Measurements from ENCODE around the gene ECE1.

ECE1 gene

DNA sequence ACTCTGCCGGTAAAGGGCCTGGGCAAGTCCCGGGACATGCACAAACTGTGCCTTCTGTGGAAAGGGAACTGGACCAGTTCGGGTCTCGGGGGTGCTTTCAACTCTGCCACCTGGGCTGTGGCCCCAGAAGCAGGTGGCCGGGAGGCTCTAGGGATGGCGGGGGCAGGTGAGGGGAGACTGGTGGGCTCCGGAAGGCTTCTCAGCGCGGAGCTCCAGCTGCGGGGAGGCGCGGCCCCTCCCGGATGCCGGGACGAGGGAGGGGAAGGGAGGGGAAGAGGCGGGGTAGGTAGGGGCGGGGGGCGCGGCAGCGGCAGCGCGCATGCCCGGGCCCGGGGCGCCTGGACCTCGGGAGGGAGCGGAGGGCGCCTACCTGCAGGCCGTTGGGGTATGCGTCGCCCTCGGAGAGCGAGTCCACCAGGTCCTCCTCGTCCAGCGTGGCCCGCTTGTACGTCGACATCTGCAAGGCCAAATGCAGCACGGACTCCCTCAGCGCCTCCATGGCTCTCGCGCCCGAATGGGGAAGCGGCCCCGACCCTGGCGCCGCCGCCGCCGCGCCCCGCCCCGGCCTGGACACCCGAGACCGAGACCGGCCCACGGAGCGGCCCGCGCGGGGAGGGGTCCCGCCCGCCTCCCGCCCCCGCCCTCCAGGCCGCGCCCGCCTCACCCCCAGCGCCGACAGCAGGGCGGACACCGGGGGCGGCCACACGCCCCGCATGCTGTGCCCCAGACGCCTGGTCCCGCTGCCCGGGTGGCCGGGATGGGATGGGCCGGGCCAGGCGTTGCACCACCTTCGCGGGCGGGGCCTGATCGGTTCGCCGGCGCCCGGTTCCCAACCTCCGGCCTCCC is at the start of gene ECE1:
Gene ECE1 (minus strand): TSS at position 764 of the 846 bp plus-strand sequence. CDS start 49 bp downstream, at position 715.
- DNase-seq = peak in 3 of 56 donors; percentile 29 to 57 (median 31)

DNA sequence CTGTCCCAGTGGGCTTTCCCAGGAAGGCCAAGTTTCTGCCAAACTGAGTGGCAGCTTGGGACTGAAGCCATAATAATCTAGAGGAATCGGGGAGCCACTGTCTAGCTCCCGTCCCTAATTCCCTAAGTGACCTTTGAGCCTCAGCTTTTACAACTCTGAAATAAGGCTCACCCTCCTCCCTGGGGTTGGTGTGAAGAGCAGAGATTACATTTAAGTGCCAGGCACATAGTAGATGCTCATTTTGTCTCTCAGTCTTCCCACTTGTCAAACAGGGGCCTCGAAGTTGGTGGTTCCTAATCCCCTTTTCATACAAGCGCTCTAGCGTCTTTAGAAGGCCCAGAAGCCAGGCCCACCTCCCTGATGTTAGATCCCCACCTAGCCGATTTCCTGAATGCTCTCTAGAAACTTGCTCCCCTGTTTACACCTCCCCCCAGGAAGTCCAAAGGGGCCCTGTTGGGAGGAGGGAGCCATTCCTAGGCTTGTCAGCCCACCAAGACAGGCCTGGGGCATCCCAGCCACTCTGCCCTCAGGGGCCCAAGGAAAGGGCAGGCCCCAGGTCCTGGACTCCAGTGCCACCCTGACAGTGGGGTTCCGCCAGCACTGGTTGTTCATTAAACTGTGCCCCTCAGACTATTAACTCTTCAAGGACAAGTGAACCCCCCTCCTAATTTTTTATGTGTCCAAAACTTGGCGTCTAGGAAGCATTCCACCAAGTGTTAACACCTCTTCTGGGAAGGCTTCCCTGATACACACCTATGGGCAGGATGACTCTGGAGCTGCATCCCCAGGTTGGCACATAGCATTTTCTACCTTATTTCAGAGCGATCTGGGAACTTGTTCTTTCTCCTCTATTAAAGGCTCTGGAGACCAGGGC is 49.3 kb upstream of the ECE1 start:
- DNase-seq = no peak

GRCh38 chr1:21338573-21339355 is 48.5 kb upstream of the ECE1 start:
- peak in 1 of 56 donors; percentile 38 for DNase-seq

DNA sequence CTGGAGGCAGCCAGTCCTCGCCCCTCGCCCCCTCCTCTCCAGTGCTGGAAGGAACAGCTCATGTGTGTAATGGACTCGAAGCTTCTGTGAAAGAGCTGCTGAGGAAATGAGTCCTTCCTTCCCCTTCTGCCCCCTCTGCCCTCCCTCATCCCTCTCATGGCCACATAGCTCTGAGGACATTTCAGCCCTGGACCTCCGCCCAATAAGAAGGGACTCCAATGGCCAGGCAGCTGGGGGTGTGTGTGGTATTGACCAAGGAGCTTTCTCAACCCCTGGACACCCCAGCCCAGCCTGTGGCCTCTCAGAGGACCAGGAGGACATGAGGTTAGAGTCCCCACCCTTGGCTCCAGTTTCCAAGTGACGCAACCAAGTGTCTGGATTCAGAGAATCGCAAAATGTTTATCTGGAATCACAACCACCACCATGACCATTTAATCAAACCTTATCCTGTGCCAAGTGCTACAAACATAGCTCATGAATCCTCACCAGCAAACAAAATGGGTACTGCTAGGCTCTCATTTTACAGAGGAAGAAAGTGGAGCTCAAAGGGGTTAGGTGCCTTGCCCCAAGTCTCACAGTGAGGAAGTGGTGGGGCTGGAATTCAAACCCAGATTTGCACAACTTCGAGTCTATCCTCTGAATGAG is 47.8 kb upstream of the ECE1 start:
- DNase-seq = peak in 1 of 56 donors; percentile 40

DNA sequence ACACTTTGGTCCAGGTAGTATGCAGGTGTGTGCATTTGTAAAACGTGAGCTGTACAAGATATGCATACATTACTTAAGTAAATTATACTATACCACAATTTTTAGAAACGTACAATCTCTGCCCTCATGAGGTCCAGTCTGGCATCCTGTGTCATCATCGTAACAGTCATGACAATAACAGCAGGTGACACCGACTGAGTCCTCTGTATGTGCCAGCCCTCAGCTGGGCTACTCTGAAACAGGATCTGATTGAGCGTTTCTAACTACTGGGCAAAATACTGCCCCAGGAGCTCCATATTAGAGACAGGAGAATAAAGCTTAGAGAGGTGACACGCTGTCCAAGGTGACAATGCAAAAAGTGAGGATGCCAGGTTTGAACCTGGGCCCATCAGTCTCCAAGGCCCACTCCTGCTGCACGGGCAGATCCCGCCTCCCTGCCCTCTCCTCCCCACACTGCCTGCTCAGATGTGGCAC is 47.2 kb upstream of the ECE1 start:
- DNase-seq = no peak

GRCh38 chr1:21337010-21337437 is 46.8 kb upstream of the ECE1 start:
- DNase-seq = no peak

GRCh38 chr1:21335750-21336224 is 45.5 kb upstream of the ECE1 start:
- peak in 18 of 56 donors; percentile 20 to 69 (median 50) for DNase-seq

- no peak for DNase-seq
These were observed 44.9 kb upstream of the ECE1 start for GRCh38 chr1:21335088-21335691.

DNA sequence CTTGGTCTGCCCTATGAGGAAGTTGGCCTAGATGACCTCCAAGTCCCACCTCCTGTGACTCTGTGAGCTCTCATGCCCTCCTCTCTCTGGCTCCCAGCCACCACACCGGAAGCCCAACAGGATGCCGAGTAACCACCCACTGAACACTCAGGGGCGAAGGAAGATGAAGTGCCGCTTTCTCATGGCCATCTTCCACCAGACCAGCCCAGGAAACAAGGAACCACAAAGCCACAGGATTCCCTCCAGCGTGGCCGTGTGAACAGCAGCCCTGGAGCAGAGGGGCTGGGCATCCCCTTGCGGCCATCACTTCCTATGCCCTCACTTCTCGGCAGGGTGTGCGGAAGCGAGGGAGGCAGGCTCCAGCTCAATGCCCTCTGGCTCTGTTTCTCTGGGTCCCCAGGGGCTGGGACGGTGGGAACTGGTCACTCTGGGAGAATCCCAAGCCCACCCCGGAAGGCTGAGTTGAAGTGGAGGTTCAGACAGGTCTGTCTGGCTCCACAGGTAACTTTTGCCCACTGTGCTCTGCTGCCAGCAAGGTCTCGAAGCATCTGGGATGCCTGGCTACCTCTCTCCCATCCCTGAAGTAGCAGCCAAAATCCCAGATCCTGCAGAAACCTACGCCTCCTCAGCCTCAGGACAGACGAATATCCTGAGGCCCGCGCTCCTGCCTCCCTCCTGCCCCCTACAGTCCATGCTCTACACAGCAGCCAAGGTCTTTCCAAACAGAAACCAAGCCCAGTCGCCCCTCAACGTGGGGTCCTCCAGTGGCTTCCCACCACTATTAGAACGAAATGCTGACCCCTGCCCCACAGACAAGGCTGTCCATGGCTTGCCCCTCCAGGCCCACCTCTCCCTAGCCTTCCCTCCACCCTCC is 44.2 kb upstream of the ECE1 start:
- DNase-seq = peak in 29 of 56 donors; percentile 19 to 67 (median 37)

DNA sequence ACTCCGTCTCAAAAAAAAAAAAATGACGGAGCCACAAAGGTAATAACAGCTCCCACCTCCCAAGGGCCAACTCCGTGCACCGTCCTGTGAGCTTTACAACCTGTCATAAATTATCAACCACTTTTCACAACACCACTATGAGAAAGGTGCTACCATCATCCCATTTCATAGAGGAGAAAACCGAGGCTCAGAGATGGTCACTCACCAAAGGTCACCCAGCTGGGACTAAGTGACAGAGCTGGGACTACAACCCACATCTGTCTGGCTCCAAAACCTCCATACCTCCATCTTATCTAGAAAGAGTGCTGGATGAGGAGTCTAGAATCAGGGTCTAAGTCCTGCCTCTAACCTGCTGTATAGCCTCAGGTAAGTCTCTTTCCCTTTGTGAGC is 43.6 kb upstream of the ECE1 start:
- DNase-seq = no peak

- no peak for DNase-seq
These were observed 42.5 kb upstream of the ECE1 start for GRCh38 chr1:21332554-21333311.

GRCh38 chr1:21331752-21332478 is 41.7 kb upstream of the ECE1 start:
- DNase-seq = no peak

DNA sequence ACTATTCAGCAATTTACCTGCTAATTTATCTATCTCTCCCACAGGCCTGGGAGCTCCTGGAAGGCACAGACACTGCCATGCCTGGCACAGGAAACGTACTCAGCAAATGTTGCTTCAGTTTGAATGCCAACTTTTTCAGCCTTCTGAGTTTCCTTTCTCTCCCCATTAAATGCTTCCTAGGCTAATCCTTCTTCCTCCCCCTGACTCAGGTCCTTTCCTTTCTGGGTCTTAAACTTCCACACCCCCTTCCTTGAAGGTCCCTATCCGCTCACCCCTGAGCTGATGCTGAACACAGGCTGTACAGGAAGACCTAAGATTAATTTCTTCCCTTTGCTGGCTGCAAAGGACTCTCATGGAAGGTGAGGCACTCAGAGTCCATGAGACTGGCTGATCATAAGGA is 40.3 kb upstream of the ECE1 start:
- no peak for DNase-seq

GRCh38 chr1:21329209-21329844 is 39.1 kb upstream of the ECE1 start:
- DNase-seq = no peak

DNA sequence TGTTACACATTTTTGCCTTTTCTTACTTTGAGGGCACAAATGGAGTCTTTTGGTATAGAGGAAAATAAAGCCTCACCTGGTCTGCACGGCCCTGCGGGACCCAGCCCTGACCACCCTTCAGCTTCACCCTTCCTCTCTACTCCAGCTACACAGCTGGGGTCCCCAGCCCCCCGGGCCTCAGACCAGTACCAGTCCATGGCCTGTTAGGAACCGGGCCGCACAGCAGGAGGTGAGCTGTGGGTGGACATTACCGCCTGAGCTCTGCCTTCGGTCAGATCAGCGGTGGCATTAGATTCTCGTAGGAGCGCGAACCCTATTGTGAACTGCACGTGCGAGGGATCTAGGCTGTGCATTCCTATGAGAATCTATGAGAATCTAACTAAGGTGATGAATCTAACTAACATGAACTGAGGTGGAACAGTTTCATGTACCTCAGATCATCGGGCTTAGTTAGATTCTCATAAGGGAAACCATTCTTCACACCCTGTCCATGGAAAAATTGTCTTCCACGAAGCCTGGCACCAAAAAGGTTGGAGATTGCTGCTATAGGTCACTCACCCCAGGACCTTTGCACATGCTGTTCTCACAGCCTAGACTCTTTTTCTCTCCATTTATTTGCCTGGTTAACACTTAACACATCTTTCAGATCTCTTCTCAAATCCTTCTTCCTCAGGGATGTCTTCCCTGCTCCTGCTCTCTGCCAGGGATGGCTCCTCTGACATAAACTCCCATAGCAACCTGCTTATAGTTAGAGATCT is 37.5 kb upstream of the ECE1 start:
- DNase-seq = no peak

DNA sequence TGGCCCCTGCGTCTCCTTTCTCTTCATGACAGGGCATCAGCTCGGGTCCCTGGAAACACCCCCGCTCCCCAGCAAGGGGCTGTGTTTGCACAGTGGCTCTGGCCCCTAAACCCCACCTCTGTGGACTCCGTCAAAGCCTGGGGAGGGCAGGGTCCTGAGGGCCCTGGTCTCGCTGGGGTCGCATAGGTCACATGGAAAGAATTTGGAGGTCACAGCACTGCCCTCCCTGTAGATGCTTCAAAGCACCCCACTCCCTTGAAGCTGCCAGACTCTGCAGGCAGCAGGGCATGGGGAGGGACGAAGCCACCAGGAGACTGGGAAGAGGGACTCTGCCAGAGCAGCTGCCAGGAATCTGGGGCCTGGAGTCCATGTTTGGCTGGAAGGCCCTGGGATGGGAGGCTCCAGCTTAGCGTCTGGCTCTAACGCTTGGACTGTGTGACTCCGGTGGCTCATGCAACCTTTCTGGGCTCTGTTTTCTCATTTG is 36.6 kb upstream of the ECE1 start:
- peak in 2 of 56 donors; percentile 40 for DNase-seq
